PFSK-1 (cell line): ENCODE measurements around the gene ARSI.

Source experiments
- FOXP2 ChIP-seq: optimal IDR thresholded peaks from 2 replicates; pipeline ENCODE3; 2011; ENCODE audit warnings: borderline replicate concordance, control low read depth, inconsistent platforms; ENCODE audit not compliant: insufficient read depth; ENCODE audit errors: extremely low read length, extremely low read depth
- POLR2AphosphoS5 ChIP-seq: IDR thresholded peaks from 2 replicates; pipeline ENCODE4 v1.6.1; 2012; ENCODE audit warnings: low read depth, mild to moderate bottlenecking, control low read depth, low read length, moderate library complexity
- SIN3A ChIP-seq: IDR thresholded peaks from 2 replicates; pipeline ENCODE4 v1.6.1; 2012; ENCODE audit warnings: mild to moderate bottlenecking, low read length, moderate library complexity, borderline replicate concordance; ENCODE audit not compliant: insufficient read depth
- TAF1 ChIP-seq: IDR thresholded peaks from 2 replicates; pipeline ENCODE4 v1.6.1; 2012; ENCODE audit warnings: low read length, control low read depth, borderline replicate concordance; ENCODE audit not compliant: insufficient read depth
- TF ChIP-seq, protein P1 (sequence below), 2 experiments: IDR thresholded peaks; 2 replicates each; pipeline versions ENCODE4 v1.6.1 to v1.8.0; 2011 to 2012; ENCODE audit warnings: low read depth in 2 of 2, low read length in 2 of 2, control low read depth in 1 of 2, inconsistent platforms in 1 of 2, mild to moderate bottlenecking in 1 of 2, moderate library complexity in 1 of 2; ENCODE audit not compliant: insufficient read depth in 1 of 2

The ARSI gene

DNA sequence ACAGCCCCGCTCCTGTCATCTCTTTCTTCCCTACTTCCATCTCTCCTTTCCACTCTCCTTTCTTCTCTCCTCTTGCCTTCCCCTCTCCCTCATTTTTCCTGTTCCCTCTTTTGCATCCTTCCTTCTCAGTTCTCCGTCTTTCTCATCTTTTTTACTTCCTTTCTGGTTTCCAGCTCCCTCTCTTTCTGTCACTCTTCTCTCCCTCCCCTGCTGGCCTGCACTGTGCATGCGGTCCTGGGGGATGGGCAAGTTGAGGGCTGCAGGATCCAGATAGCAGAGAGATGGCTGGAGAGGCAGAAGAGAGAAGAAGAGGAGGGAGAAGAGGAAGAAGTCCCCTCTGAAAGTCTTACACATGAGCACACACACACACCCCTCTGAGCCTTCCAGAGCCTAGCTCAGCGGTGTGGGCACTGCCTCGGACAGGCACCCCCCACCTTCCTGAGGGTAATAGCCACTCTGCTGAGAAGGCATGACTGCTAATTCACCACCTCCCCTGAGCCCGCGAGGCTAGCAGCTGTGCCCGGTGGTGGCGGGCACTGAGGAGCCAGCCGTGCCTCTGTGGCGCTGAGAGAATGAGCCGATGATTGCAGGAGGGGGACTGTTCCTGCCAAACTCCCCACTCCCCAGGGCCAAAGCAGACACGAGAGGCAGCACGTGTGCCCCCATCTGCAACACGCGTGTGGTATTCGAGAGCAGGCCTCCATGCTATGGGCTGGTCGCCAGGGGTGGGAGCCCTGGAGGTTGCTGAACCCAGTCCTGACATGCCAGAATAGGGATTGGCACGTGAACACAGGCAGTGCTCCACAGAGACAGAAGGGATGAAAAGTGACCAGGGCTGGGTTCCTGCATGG is 9.4 kb downstream of the ARSI start:
- TF ChIP-seq, protein P1, sequence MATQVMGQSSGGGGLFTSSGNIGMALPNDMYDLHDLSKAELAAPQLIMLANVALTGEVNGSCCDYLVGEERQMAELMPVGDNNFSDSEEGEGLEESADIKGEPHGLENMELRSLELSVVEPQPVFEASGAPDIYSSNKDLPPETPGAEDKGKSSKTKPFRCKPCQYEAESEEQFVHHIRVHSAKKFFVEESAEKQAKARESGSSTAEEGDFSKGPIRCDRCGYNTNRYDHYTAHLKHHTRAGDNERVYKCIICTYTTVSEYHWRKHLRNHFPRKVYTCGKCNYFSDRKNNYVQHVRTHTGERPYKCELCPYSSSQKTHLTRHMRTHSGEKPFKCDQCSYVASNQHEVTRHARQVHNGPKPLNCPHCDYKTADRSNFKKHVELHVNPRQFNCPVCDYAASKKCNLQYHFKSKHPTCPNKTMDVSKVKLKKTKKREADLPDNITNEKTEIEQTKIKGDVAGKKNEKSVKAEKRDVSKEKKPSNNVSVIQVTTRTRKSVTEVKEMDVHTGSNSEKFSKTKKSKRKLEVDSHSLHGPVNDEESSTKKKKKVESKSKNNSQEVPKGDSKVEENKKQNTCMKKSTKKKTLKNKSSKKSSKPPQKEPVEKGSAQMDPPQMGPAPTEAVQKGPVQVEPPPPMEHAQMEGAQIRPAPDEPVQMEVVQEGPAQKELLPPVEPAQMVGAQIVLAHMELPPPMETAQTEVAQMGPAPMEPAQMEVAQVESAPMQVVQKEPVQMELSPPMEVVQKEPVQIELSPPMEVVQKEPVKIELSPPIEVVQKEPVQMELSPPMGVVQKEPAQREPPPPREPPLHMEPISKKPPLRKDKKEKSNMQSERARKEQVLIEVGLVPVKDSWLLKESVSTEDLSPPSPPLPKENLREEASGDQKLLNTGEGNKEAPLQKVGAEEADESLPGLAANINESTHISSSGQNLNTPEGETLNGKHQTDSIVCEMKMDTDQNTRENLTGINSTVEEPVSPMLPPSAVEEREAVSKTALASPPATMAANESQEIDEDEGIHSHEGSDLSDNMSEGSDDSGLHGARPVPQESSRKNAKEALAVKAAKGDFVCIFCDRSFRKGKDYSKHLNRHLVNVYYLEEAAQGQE (IDR thresholded peaks at IDR 0.05; ENCODE audit: insufficient read depth in 1 of 2, low read depth in 2 of 2, low read length in 2 of 2): no peak
- TF ChIP-seq FOXP2 (no peak), SIN3A (no peak), POLR2AphosphoS5 (no peak), TAF1 (no peak)

DNA sequence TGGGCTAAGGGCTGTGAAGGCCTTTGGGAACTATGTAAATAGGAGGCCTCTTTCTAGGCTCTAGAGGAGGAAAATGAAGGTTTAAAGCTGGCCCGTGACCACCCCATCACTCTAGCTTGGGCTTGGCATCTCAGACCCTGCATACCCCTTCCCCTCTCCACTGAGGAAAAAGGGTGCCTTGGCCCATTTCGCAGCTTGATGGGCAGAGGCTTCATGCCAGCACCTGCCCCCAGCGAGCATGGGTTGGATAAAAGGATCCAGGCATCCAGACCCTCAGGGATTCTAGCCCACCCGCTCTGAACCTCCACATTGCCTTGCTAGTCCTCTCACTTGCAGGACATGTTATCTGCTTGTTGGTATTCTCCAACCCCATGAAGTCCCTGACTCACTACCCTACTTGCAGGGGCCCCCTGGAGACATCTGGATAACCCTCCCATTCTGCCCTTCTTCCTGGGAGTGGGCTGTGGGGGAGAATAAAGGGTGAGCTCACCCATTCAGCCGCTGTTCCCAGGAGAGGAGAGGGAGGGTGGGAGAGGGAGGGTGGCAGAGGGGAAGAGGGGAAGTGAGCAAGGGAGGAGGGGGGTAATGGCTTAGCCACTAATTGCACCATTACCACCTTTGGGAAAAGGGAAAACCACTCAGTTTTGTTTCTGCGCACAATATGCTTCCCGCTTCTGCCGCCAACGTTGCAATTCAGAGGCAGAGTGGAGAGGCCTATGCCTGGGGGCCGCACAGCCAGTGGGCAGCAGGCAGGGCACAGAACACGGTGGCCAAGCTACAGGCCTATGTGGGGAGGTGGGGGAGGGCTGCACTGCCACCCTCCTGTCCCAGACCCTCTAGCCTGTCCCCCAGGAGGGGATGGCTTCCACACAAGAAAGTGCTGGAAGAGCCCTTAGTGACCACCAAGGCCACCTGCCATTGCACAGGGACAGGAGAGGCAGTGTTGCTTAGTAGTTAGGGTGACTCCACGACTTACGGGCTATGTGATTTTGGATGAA is 11.0 kb downstream of the ARSI start:
- TF ChIP-seq, protein P1 (IDR thresholded peaks at IDR 0.05; ENCODE audit: insufficient read depth in 1 of 2, low read depth in 2 of 2, low read length in 2 of 2): no peak
- TF ChIP-seq POLR2AphosphoS5 (no peak), TAF1 (no peak), SIN3A (no peak), FOXP2 (no peak)

DNA sequence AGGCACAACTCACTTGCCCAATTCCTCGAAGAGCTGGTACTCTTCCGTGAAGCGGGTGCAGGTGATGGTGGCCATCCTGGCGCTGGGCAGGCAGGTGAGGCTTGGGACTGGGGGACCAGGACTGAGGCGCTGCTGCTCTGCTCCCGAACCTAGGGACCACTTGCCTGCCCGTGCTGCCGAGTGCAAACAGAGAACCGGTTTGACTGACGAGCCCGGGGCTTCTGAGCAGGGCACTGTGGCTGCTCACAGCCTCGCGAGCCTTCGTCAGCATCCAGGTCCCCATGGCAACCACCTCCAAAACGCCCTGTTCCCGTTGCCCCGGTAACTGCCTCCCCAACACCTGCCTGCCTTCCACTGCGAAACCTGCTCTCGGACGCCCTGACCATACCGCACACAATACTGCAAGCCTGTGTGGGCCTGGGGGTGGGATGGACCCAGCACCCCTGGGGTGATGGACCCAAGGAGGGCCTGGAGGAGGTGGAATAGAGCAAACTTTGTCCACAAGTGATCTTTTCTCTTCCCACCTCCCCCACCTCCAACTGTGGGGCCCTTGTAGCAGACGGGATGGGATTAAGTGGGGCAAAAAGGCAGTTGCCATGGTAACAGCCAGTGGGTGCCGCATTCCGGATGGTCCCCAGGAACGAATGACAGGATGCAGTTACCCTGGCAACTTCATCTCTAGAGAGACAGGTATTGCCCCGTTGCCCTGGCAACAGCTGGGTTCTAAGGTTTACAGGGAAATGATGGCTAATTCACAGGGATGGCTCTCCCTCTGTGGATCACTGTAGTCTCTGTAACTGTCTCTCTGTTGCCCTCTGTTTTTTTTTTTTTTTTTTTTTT is 12.9 kb downstream of the ARSI start, which contains the start of gene CAMK2A:
CAMK2A (minus strand) TSS at position 223 of the 840 bp plus-strand sequence; CDS start at position 75, 148 bp downstream.
- TF ChIP-seq FOXP2: no peak
- TF ChIP-seq SIN3A: no peak
- no peak for TF ChIP-seq TAF1
- TF ChIP-seq, protein P1 (IDR thresholded peaks at IDR 0.05; ENCODE audit: insufficient read depth in 1 of 2, low read depth in 2 of 2, low read length in 2 of 2): no peak
- TF ChIP-seq POLR2AphosphoS5: no peak

DNA sequence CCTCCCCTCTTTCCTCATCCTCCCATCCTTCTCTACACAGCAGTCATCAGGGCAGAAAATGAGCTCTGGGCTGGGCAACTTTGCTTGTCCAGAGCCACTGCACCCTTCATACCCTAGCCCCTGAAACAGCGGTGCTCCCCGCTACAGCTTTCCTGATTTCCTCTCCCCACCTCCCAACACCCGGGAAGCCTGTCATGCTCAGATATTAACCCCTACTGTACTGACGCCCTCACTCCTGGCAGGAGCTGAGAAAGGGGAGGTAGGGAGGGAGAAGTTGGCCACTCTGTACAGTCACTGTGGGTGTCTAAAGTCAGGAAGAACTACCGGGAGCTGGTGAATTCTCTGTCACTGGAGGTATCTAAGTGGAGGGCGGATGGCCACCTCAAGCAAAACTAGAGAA is 13.9 kb downstream of the ARSI start:
- TF ChIP-seq SIN3A: no peak
- no peak for TF ChIP-seq TAF1
- TF ChIP-seq, protein P1 (IDR thresholded peaks at IDR 0.05; ENCODE audit: insufficient read depth in 1 of 2, low read depth in 2 of 2, low read length in 2 of 2): no peak
- no peak for TF ChIP-seq FOXP2
- no peak for TF ChIP-seq POLR2AphosphoS5
